GM23338 (cell line): ENCODE data around the gene TNFSF9. TPM values are rescaled to one million over a fixed set of nuclear protein-coding genes. Genes with fewer than 3 reads are reported as not detected.

Source experiments
- ATAC-seq: fragments of 200-7000 bp; cut with Tn5 transposase; 3 replicates; pipeline ENCODE4 v1.9.1; 2020
- DNase-seq: peaks from one replicate; pipeline ENCODE4 v3.0.0-alpha.2; 2015; ENCODE audit warnings: low spot score
- H2AFZ ChIP-seq: fragments of 200-600 bp; sonication (generic); 2 replicates; pipeline ENCODE4 v1.8.0; 2016; ENCODE audit warnings: antibody characterized with exemption, mild to moderate bottlenecking, moderate library complexity
- H3F3A ChIP-seq: fragments of 200-600 bp; sonication (generic); replicated peaks from 2 replicates; pipeline ENCODE4 v1.8.0; 2017; ENCODE audit warnings: antibody characterized with exemption, mixed run types, low read depth
- H3K27ac ChIP-seq: fragments of 200-600 bp; sonication (generic); 2 replicates; pipeline ENCODE4 v1.6.1; 2016; ENCODE audit warnings: low read depth
- H3K27me3 ChIP-seq: fragments of 200-600 bp; sonication (generic); 2 replicates; pipeline ENCODE4 v1.8.0; 2016; ENCODE audit warnings: mild to moderate bottlenecking, mixed run types, moderate library complexity; ENCODE audit not compliant: insufficient read depth
- H3K36me3 ChIP-seq: fragments of 200-600 bp; sonication (generic); 2 replicates; pipeline ENCODE4 v1.8.0; 2016; ENCODE audit warnings: mild to moderate bottlenecking; ENCODE audit not compliant: insufficient read depth
- H3K4me1 ChIP-seq: fragments of 200-600 bp; sonication (generic); 2 replicates; pipeline ENCODE4 v1.8.0; 2016; ENCODE audit warnings: mild to moderate bottlenecking, moderate library complexity; ENCODE audit not compliant: insufficient read depth
- H3K4me2 ChIP-seq: fragments of 200-600 bp; sonication (generic); 2 replicates; pipeline ENCODE4 v1.7.1; 2017; ENCODE audit warnings: mixed run types
- H3K4me3 ChIP-seq: fragments of 200-600 bp; sonication (generic); 2 replicates; pipeline ENCODE4 v1.6.1; 2016; ENCODE audit warnings: mixed run types
- H3K79me2 ChIP-seq: fragments of 200-600 bp; sonication (generic); replicated peaks from 2 replicates; pipeline ENCODE4 v1.8.0; 2017; ENCODE audit warnings: mild to moderate bottlenecking; ENCODE audit not compliant: insufficient read depth
- H3K9me2 ChIP-seq: fragments of 200-600 bp; sonication (generic); 2 replicates; pipeline ENCODE4 v1.8.0; 2017; ENCODE audit not compliant: insufficient read depth
- H4K20me1 ChIP-seq: fragments of 200-600 bp; sonication (generic); replicated peaks from 2 replicates; pipeline ENCODE4 v1.8.0; 2017; ENCODE audit warnings: mild to moderate bottlenecking; ENCODE audit not compliant: insufficient read depth
- H3K27ac Mint-ChIP-seq: 2 replicates; pipeline ENCODE4 v1.8.0; 2020; ENCODE audit warnings: inconsistent platforms, mild to moderate bottlenecking, moderate library complexity, mixed read lengths
- H3K27me3 Mint-ChIP-seq: 3 replicates; pipeline ENCODE4 v1.8.0; 2022; ENCODE audit warnings: low read depth, mild to moderate bottlenecking, moderate library complexity, mixed read lengths, inconsistent platforms; ENCODE audit not compliant: insufficient read depth, poor library complexity
- H3K36me3 Mint-ChIP-seq: 3 replicates; pipeline ENCODE4 v1.8.0; 2021; ENCODE audit warnings: low read depth, mild to moderate bottlenecking, inconsistent platforms, moderate library complexity, mixed read lengths
- H3K4me1 Mint-ChIP-seq: 3 replicates; pipeline ENCODE4 v1.8.0; 2020; ENCODE audit warnings: mild to moderate bottlenecking, inconsistent platforms, mixed read lengths
- H3K4me3 Mint-ChIP-seq: 3 replicates; pipeline ENCODE4 v1.8.0; 2021; ENCODE audit warnings: moderate library complexity, mild to moderate bottlenecking, inconsistent platforms, mixed read lengths
- H3K9me3 Mint-ChIP-seq: 3 replicates; pipeline ENCODE4 v1.8.0; 2020; ENCODE audit warnings: moderate library complexity, mild to moderate bottlenecking, inconsistent platforms, mixed read lengths
- ZNF114 ChIP-seq: fragments of 250-450 bp; sonication (Bioruptor Pico); IDR thresholded peaks from 2 replicates; pipeline ENCODE4 v1.5.0; 2020; ENCODE audit warnings: mild to moderate bottlenecking, moderate library complexity
- ZNF331 ChIP-seq: fragments of 250-450 bp; sonication (Bioruptor Pico); IDR thresholded peaks from 2 replicates; pipeline ENCODE4 v1.5.0; 2020; ENCODE audit warnings: low read depth, mild to moderate bottlenecking, moderate library complexity
- ZNF462 ChIP-seq: fragments of 250-450 bp; sonication (Bioruptor Pico); IDR thresholded peaks from 2 replicates; pipeline ENCODE4 v1.5.0; 2020; ENCODE audit warnings: mild to moderate bottlenecking, moderate library complexity
- polyA plus RNA-seq: library from polyadenylated mRNA; unstranded; fragments of >200 nt; fragmentation: Nextera tagmentation; extraction: Ambion mirVana; gene quantifications from 2 replicates; pipeline ENCODE4 v1.2.1, GENCODE V29; 2016
- total RNA-seq: library from RNA; depleted of rRNA; stranded (reverse); fragments of >200 nt; shearing (Covaris generic); gene quantifications from 2 replicates; pipeline ENCODE4 v1.2.3, GENCODE V29; 2014
- TF ChIP-seq, protein P1 (sequence below): IDR thresholded peaks from one replicate; pipeline ENCODE4 v1.6.1; 2018; ENCODE audit warnings: antibody characterized with exemption; ENCODE audit not compliant: unreplicated experiment

Gene TNFSF9
- total and polyA plus RNA-seq, 2 experiments from 2014 or later = 2.6 to 9.1 TPM

DNA sequence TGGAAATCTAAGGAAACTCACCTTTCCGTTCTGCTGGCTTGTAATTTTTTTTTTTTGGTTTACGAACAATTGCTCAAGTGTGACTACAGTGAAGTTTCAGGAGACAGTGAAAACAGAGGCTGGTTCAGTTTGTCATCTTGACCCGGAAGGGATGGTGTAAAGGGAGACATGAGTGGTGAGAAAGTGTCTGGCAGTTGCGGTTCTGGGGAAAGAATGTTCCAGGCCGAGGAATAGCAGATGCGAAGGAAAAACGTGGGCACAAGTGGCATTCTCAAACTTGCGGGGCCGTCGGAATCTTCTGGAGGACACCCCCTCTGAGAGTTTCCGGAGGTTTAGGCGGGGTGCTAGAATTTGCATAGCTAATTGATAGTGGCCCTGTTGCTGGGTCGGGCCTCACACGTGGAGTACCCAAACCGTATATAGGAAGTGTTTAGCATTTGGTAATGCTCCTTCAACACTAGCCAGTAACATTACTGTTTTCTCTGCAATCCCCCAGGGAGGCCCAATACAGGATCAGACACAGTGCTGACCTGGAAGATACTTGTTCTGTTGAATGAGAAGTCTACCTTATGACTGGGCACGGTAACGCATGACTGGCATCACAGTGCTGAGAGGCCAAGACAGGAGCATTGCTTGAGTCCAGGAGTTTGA, 2.8 kb upstream of the TNFSF9 start:
- peaks cover 30% of the 10 kb centered on the region for H3K4me1 ChIP-seq
- Mint-ChIP-seq H3K27me3 (peaks cover 35% of the 10 kb centered on the region), H3K4me1 (peaks cover 22% of the 10 kb centered on the region), H3K27ac (no peak overlapping the region), H3K9me3 (peaks cover 42% of the 10 kb centered on the region), H3K36me3 (peaks cover 19% of the 10 kb centered on the region), H3K4me3 (no peak overlapping the region)
- no peaks in the 10 kb centered on the region for H3K36me3 ChIP-seq
- peaks cover 10% of the 10 kb centered on the region for H3F3A ChIP-seq
- peak overlapping the region; percentile 49 for H3K4me2 ChIP-seq
- no peak overlapping the region for H3K27ac ChIP-seq
- no peak for ATAC-seq
- no peaks in the 10 kb centered on the region for H3K9me2 ChIP-seq
- no peaks in the 10 kb centered on the region for H3K79me2 ChIP-seq
- TF ChIP-seq, protein P1, sequence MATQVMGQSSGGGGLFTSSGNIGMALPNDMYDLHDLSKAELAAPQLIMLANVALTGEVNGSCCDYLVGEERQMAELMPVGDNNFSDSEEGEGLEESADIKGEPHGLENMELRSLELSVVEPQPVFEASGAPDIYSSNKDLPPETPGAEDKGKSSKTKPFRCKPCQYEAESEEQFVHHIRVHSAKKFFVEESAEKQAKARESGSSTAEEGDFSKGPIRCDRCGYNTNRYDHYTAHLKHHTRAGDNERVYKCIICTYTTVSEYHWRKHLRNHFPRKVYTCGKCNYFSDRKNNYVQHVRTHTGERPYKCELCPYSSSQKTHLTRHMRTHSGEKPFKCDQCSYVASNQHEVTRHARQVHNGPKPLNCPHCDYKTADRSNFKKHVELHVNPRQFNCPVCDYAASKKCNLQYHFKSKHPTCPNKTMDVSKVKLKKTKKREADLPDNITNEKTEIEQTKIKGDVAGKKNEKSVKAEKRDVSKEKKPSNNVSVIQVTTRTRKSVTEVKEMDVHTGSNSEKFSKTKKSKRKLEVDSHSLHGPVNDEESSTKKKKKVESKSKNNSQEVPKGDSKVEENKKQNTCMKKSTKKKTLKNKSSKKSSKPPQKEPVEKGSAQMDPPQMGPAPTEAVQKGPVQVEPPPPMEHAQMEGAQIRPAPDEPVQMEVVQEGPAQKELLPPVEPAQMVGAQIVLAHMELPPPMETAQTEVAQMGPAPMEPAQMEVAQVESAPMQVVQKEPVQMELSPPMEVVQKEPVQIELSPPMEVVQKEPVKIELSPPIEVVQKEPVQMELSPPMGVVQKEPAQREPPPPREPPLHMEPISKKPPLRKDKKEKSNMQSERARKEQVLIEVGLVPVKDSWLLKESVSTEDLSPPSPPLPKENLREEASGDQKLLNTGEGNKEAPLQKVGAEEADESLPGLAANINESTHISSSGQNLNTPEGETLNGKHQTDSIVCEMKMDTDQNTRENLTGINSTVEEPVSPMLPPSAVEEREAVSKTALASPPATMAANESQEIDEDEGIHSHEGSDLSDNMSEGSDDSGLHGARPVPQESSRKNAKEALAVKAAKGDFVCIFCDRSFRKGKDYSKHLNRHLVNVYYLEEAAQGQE = no peak
- TF ChIP-seq ZNF114 (CRISPR knock-in tag) = no peak
- no peaks in the 10 kb centered on the region for H4K20me1 ChIP-seq
- H3K4me3 ChIP-seq = no peak overlapping the region
- peaks cover 36% of the 10 kb centered on the region for H3K27me3 ChIP-seq
- 0 out of 2 replicates have a peak overlapping the region, but pooled peaks have one; percentile 24 for H2AFZ ChIP-seq
- no peak for DNase-seq

GRCh38 chr19:6528544-6529121, 2.2 kb upstream of the TNFSF9 start:
- Histone ChIP-seq H4K20me1 (no peaks in the 10 kb centered on the region), H3K27me3 (peaks cover 37% of the 10 kb centered on the region), H3F3A (peaks cover 10% of the 10 kb centered on the region), H3K79me2 (no peaks in the 10 kb centered on the region), H3K27ac (no peak overlapping the region), H3K4me2 (peak overlapping the region; percentile 49), H2AFZ (no peak overlapping the region), H3K4me3 (no peak overlapping the region), H3K36me3 (no peaks in the 10 kb centered on the region), H3K9me2 (no peaks in the 10 kb centered on the region), H3K4me1 (peaks cover 30% of the 10 kb centered on the region)
- peak; percentile 53 for DNase-seq
- Mint-ChIP-seq H3K9me3 (peaks cover 41% of the 10 kb centered on the region), H3K27me3 (peaks cover 35% of the 10 kb centered on the region), H3K4me3 (no peak overlapping the region), H3K27ac (no peak overlapping the region), H3K4me1 (peaks cover 22% of the 10 kb centered on the region), H3K36me3 (peaks cover 19% of the 10 kb centered on the region)
- TF ChIP-seq ZNF462 (no peak), ZNF331 (CRISPR knock-in tag) (no peak)
- peak; percentile 17 for ATAC-seq
